AG04450 (cell line): ENCODE results near the gene B3GAT1. TPM values are rescaled to one million over a fixed set of nuclear protein-coding genes. Genes with fewer than 3 reads are reported as not detected.

Experiments
- CTCF ChIA-PET: fragments of 300-600, 350-600 bp; formaldehyde crosslinking; extraction: SDS; loops from one replicate; lab custom pipeline; 2022; ENCODE audit warnings: antibody characterized with exemption, inconsistent platforms; lab: Charles Lee
- POLR2A ChIA-PET: fragments of 350-600 bp; formaldehyde crosslinking; extraction: SDS; loops from one replicate; lab custom pipeline; 2021; ENCODE audit warnings: antibody characterized with exemption, inconsistent platforms; lab: Yijun Ruan, JAX
- DNase-seq: peaks from one replicate; pipeline ENCODE4 v3.0.0-alpha.2; 2011; ENCODE audit warnings: low read depth, low spot score
- H3K27ac ChIP-seq: one replicate; pipeline ENCODE4 v1.5.1; 2012; ENCODE audit warnings: low read depth, low read length, control low read depth
- H3K27me3 ChIP-seq: one replicate; pipeline ENCODE4 v1.6.0; 2012; ENCODE audit warnings: low read length; ENCODE audit not compliant: control insufficient read depth, insufficient read depth
- H3K4me3 ChIP-seq: 2 replicates; pipeline ENCODE4 v1.5.1; 2011; ENCODE audit warnings: mild to moderate bottlenecking, low read depth, low read length, control low read depth
- H3K9me3 ChIP-seq: 2 replicates; pipeline ENCODE4 v1.5.1; 2012; ENCODE audit warnings: low read length; ENCODE audit not compliant: control insufficient read depth, insufficient read depth
- CTCF ChIP-seq: IDR thresholded peaks from 2 replicates; pipeline ENCODE4 v1.5.1; 2011; ENCODE audit warnings: low read depth, low read length, control low read depth, inconsistent platforms
- polyA plus RNA-seq: library from polyadenylated mRNA; depleted of rRNA; stranded (reverse); fragments of >200 nt; gene quantifications from 2 replicates; pipeline ENCODE4 v1.2.3, GENCODE V29; 2011

The B3GAT1 gene
- polyA plus RNA-seq, 1 experiment: not detected

- no peaks in the 10 kb centered on the region for H3K27me3 ChIP-seq
- TF ChIP-seq CTCF: no peak
- no peak for DNase-seq
- ChIA-PET POLR2A (no interaction called here), CTCF (no interaction called here)
- no peak overlapping the region for H3K27ac ChIP-seq
- H3K4me3 ChIP-seq: no peak overlapping the region
- H3K9me3 ChIP-seq: peaks cover 61% of the 10 kb centered on the region
Measured at GRCh38 chr11:134452838-134453155, 40.8 kb upstream of the B3GAT1 start.

GRCh38 chr11:134452026-134452837 is 40.2 kb upstream of the B3GAT1 start:
- ChIA-PET POLR2A (no interaction called here), CTCF (no interaction called here)
- no peak for DNase-seq
- TF ChIP-seq CTCF: no peak
- H3K27ac ChIP-seq: no peak overlapping the region
- H3K4me3 ChIP-seq: no peak overlapping the region
- H3K27me3 ChIP-seq: no peaks in the 10 kb centered on the region
- peaks cover 66% of the 10 kb centered on the region for H3K9me3 ChIP-seq

GRCh38 chr11:134450186-134450585 is 38.1 kb upstream of the B3GAT1 start:
- H3K4me3 ChIP-seq: no peak overlapping the region
- ChIA-PET POLR2A (no interaction called here), CTCF (no interaction called here)
- H3K27ac ChIP-seq: no peak overlapping the region
- peaks cover 73% of the 10 kb centered on the region for H3K9me3 ChIP-seq
- no peak for TF ChIP-seq CTCF
- no peak for DNase-seq
- H3K27me3 ChIP-seq: no peaks in the 10 kb centered on the region

DNA sequence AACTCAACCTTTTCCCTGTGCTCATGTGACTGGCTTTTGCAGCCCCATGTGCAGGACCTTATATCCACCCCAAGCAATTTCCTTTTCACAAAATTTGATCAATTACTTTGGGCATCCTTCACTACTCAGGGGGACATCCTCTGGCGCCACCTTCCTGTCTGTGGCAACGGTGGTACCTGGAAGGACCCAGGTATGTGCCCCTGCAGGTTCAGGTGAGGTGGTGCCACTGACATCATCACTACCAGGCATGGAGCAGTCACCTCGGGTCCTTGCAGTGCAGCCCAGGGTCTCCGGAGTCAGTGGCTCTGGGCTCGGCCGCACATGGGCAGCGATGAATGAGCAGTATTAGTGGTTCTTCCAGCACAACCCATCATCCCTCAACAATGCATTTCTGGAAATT is 37.7 kb upstream of the B3GAT1 start:
- CTCF ChIA-PET: no interaction called here
- POLR2A ChIA-PET: no interaction called here
- peaks cover 75% of the 10 kb centered on the region for H3K9me3 ChIP-seq
- no peak for TF ChIP-seq CTCF
- H3K27me3 ChIP-seq: no peaks in the 10 kb centered on the region
- DNase-seq: no peak
- no peak overlapping the region for H3K4me3 ChIP-seq
- no peak overlapping the region for H3K27ac ChIP-seq

DNA sequence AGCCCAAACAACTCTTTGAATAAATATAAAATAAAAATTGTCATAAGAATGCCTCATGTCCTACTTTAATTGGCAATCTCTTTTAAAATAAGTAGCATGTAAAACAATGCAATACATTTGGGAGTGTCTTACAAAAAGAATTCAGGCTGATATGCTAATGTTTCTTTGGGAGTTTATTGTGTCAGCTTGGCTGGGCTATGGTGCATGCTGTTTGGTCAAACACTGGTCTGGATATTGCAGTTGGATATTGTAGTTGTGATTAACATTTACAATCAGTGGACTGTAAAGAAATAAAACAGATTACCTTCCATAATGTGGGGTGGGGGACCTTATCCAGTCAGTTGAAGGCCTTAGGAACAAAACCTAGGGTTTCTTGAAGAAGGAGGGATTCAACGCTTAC is 37.0 kb upstream of the B3GAT1 start:
- H3K27ac ChIP-seq: no peak overlapping the region
- DNase-seq: no peak

More for the DNA sequence above, 37.0 kb upstream of the B3GAT1 start:
- ChIA-PET POLR2A (no interaction called here), CTCF (no interaction called here)
- no peak for TF ChIP-seq CTCF
- H3K27me3 ChIP-seq: no peaks in the 10 kb centered on the region
- no peak overlapping the region for H3K4me3 ChIP-seq
- H3K9me3 ChIP-seq: peaks cover 73% of the 10 kb centered on the region
